HG02981 (cell line): Measurements from ENCODE around the gene RERE.

Experiments
- ATAC-seq: cut with Tn5 transposase; IDR thresholded peaks from one replicate; pipeline ENCODE4 v1.9.1; 2021; ENCODE audit warnings: mild to moderate bottlenecking, moderate library complexity; ENCODE audit not compliant: unreplicated experiment

The RERE gene

GRCh38 chr1:8417625-8418024 lies 399.8 kb downstream of the RERE start:
- ATAC-seq = no peak

- no peak for ATAC-seq
Observed at GRCh38 chr1:8416881-8417280, 400.6 kb downstream of the RERE start.

- no peak for ATAC-seq
Observed at GRCh38 chr1:8415526-8416278, 401.7 kb downstream of the RERE start.

GRCh38 chr1:8412183-8412831 lies 405.1 kb downstream of the RERE start:
- no peak for ATAC-seq

DNA sequence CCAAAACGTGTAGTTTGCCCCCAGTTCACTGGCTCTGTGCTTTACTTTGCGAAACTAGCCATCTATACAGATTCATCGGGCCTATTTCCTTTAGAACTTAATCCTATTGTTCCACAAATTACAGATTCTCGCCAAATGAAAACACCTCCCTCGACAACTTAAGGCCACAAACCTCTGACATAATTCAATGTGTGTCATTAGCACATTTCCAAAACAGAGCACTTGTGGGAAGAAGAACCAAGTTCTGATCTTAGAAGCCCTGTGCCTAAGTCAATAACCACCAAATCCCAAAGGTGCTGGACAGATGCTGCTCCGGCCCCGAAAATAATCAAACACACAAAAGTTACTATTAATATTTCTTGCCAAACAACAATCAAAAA lies 405.6 kb downstream of the RERE start:
- no peak for ATAC-seq

GRCh38 chr1:8410791-8411190 lies 406.6 kb downstream of the RERE start:
- no peak for ATAC-seq

- ATAC-seq = no peak
Observed at GRCh38 chr1:8409606-8410005, 407.8 kb downstream of the RERE start.

DNA sequence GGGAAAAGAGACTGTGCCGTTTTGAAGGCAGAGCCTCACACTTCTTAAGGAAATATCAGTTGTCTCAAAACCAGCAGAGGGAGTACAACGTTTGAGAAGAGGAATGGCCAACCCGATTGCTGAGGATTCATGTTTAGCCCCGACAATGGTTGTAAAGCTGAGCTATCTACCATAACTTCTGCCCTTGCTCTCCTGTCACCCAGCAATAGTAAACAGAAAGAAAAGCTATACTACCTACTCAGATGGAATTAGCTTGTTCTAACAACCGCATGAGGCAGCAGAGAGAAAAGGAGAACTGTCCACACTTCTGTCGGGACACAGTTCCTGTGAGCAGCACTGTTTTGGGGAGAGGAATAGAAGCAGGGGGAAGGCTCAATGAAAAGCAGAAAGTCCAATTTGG lies 408.3 kb downstream of the RERE start:
- ATAC-seq = no peak

GRCh38 chr1:8408151-8408839 lies 409.1 kb downstream of the RERE start:
- no peak for ATAC-seq

DNA sequence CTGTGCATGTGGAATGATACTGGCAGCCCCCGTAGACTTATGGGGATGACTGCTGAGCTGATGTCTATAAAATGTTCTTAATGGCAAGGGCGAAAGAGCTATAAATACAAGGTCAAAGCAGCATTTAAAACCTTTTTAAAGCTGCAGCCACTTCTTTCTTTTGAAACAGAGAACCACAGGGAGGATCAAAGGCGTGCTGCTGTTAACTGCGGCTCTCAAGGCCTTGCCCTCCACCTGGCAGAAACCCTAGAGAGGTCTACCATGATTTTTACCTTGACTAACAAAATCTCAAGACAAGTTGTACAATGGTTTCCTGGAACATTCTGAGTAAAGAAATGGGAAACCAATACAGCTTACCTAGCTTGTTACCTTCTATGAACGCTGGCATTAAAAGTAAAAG lies 409.8 kb downstream of the RERE start:
- ATAC-seq = no peak

DNA sequence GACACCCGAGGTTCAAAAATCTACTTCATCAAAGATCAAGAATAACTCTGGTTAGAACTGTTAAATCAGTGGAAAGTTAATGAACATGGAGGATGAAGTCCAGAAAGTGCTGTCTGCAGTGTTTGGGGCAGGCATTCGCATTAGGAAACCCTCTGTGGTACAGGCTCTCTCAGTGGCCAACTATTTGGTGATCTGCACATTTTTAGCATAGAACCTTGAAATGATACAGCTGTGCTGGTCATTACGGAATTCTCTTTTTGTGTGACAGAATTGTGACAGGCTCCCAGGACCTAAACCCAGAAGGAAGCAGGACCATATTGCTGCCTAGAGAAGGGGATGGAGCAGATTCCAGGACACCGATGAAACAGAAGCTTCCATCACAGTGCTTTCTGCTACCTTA lies 410.5 kb downstream of the RERE start:
- no peak for ATAC-seq

- ATAC-seq = no peak
Observed at GRCh38 chr1:8406011-8406410, 411.4 kb downstream of the RERE start.

DNA sequence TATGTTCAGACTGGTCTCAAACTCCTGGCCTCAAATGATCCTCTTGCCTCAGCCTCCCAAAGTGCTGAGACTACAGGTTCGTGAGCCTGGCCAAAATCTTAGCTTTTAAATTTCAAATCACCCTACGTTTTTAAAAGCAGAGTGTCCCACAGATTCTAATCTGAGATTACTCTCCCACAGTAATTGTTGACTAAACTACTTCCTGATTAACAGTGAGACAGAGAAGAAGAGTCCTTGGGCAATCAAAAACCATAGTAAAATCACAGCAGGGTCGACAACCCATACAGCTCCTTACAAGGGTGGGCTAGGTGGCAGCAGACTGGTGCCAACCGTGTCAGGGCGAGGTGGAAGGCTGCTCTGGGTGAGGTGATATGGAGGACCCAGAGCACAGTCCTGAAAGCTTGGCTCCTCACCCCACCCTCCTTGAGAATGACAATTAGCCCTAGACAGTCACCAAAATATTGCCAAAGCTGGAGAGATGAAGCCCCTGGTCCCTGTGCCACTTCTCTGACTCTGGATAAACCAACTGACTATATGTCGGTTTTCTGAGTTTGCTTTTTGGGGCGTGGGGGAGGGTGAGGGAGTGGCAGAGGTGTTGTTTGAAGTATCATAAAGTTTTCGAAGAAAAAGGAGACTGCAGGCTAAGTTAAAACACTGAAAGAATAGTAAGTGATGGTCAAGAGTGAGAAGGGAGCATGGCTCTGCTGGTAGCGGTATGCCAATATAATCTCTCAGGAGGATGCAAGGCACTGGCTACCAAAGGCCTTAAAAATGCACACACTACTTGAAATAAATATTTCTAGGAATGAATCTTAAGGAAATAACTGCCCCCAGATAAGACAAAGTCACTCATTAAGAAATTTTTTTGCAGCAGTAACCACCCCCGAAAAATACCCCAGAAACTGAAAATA lies 412.7 kb downstream of the RERE start:
- no peak for ATAC-seq

DNA sequence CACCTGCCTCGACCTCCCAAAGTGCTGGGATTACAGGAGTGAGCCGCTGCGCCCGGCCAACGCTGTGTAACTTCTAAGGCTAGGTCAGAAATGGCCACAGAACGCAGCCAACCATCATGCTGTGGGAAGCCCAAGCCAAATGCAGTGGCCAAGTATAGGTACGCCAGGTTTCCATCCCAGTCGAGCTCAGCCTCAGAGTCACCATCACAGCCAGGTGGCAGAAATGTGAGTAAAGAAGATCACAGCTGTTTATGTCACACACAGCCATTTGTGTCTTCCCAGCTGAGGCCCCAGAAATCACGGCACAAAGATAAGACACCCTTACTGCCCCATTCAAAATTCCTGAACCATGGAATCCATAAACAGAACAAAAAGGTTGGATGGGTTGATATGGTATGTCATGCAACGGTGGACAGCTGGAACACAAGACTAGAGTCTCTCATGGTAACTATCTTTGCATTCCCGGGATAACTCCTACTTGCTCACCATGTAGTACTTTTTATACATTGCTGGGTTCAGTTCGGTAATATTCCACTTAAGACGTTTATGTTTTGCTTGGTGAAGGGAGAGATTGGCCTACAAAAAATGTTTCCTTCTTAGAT lies 415.2 kb downstream of the RERE start:
- ATAC-seq = no peak

GRCh38 chr1:8398677-8399076 lies 418.8 kb downstream of the RERE start:
- ATAC-seq = no peak

DNA sequence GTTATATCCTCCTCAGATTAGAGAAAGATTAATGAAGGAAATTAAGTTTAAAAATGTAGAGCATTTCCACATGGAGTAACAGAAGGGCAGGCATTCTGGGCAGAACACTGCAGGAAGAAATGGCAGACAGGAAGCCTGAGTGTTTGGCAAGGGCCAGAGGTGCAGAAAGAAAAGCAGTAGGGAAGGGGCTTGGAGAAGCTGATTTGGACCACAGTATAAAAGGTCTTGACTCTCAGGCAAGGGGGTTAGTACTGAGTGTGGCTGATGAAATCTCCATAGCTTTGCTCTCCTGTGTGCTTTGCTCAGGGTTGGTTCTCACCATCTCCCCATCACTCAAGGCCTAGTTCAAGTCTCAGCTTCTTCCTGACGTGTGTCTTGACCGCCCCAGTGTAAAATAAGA lies 419.4 kb downstream of the RERE start:
- no peak for ATAC-seq

GRCh38 chr1:8397511-8397910 lies 419.9 kb downstream of the RERE start:
- ATAC-seq = peak; percentile 34

DNA sequence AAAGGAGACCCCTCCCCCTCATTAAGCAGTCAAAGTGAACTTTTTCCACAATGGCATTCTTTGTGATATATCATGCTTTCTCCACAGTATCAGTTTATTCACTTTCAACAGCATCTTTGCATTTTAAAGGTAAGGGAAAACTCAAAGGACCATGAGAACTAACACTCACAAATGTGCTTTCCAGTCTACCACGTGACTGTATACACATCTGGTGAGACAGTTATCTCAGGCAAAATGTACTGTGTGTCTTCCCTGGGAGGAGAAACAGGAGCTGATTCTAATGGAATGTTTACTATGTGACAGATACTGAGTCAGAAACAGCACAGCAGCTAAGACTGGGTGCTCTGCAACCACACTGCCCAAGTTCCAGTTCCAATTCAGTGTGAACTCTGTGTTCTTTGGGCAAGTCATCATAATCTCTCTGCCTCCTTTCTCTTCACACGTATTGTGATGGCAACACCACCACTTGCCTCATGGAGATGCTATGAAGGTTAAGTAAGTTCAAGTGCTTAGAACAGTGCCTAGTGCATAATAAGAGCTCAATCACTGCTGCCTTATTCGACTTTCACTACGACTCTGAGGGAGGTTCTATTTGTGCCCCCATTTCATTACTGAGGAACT lies 420.5 kb downstream of the RERE start:
- ATAC-seq = peak; percentile 52

DNA sequence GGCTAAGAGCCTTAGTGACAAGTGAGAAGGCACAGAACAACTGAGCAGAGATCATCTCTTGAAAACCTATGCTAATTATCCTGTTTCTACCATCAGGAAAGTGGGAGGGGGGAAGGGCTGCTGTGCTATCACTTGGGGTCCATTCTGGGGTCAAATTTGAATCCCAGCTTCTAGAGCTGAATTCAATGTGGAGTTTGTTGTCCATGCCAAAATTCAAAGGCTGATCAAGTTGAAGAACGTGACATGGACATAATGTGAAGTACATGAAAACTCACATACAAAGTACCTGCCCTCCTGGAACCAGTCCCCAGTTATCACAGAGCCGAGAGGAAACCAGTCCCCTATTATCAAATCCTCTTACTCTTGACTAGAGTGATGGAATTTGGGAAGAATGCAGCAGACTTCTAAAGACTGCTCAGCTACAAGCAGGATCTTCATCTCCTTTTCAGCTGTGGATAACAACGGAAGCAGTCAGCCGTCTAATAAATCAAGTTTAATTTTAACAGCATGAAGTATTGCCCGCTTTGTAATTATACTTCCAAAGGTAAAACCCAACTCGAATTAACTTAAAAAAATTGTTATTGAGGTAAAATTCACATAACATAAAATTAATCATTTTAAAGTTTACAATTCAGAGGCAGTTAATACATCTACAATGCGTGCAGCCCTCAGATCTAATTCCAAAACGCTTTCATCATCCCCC lies 421.2 kb downstream of the RERE start:
- no peak for ATAC-seq

- ATAC-seq = no peak
Observed at GRCh38 chr1:8395433-8395866, 422.0 kb downstream of the RERE start.
